Measurements from ENCODE around the gene ANKRD28. TPM values are rescaled to one million over a fixed set of nuclear protein-coding genes. Genes with fewer than 3 reads are reported as not detected.

The ANKRD28 gene
- total and polyA plus RNA-seq, 2 of the 8 experiments (the other 6 are each of a cell fraction or from before 2014, with no cell fraction given), result 39.1 to 61.7 TPM

- no peak for FAIRE-seq
Measured at GRCh38 chr3:15645740-15646501, 151.9 kb downstream of the ANKRD28 start.

More at GRCh38 chr3:15645740-15646501, 151.9 kb downstream of the ANKRD28 start:
- no peak overlapping the region for H3K18ac ChIP-seq (ENCODE audit: extremely low read depth, low read length)
- CTCF ChIA-PET (ENCODE audit: partially characterized antibody), result interaction anchor here (1.0 to 1.1 kb wide), 2 partner anchors 11 to 15 kb away, joined by 3 read pairs; no protein-coding TSS in a partner anchor
- no peak overlapping the region for H2BK5ac ChIP-seq (ENCODE audit: low read depth, low read length)
- no peak overlapping the region for H3K4me3 ChIP-seq (ENCODE audit: extremely low read depth in 1 of 4, insufficient read depth in 2 of 4, low read depth in 3 of 4, low read length in 4 of 4)
- POLR2A ChIA-PET (ENCODE audit: partially characterized antibody), result interaction anchor here (1.6 kb wide), 1 partner anchor 44 kb away, joined by 4 read pairs; the partner anchor contains the start of genes BTD and HACL1
- H2AK5ac ChIP-seq (ENCODE audit: low read depth, low read length), result no peak overlapping the region
- peaks cover 0 to 7% (median 2%) of the 10 kb centered on the region in 4 experiments; a peak in 3 of 8 replicates for H3K36me3 ChIP-seq (ENCODE audit: control insufficient read depth in 2 of 4, insufficient read depth in 4 of 4, low read length in 3 of 4)
- H2BK20ac ChIP-seq (ENCODE audit: low read length), result no peak overlapping the region
- no peaks in the 10 kb centered on the region for H3K23me2 ChIP-seq (ENCODE audit: low read depth, low read length)
- no peak overlapping the region for H2AFZ ChIP-seq (ENCODE audit: low read length)
- TF ChIP-seq FOSL1 (IDR thresholded peaks at IDR 0.05; ENCODE audit: insufficient read depth, low read depth, low read length) (no peak), CEBPB (IDR thresholded peaks at IDR 0.05; ENCODE audit: low read depth, low read length) (no peak), EZH2 (IDR thresholded peaks at IDR 0.05; ENCODE audit: low read depth, low read length, severe bottlenecking) (no peak), NANOG (IDR thresholded peaks at IDR 0.05; ENCODE audit: insufficient read depth, low read depth, low read length, poor library complexity, severe bottlenecking) (no peak), SIX5 (IDR thresholded peaks at IDR 0.05; ENCODE audit: low read depth, low read length) (no peak), TAF1 (IDR thresholded peaks at IDR 0.05; ENCODE audit: low read depth, low read length) (no peak), PHF8 (conservative IDR thresholded peaks at IDR 0.05; ENCODE audit: low read depth, low read length) (no peak), POU5F1 (IDR thresholded peaks at IDR 0.05; ENCODE audit: low read depth, low read length) (no peak), POLR2A (IDR thresholded peaks at IDR 0.05; ENCODE audit: control extremely low read depth in 1 of 2, low read depth in 2 of 2, low read length in 2 of 2) (no peak), SP1 (IDR thresholded peaks at IDR 0.05; ENCODE audit: low read depth, low read length) (no peak), BACH1 (IDR thresholded peaks at IDR 0.05; ENCODE audit: low read length) (no peak), CBX5 (IDR thresholded peaks at IDR 0.05; ENCODE audit: low read depth, low read length) (no peak)
- TF ChIP-seq, protein P1, sequence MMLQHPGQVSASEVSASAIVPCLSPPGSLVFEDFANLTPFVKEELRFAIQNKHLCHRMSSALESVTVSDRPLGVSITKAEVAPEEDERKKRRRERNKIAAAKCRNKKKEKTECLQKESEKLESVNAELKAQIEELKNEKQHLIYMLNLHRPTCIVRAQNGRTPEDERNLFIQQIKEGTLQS (IDR thresholded peaks at IDR 0.05; ENCODE audit: insufficient read depth, low read depth, low read length), result no peak
- no peaks in the 10 kb centered on the region for H3K79me1 ChIP-seq (ENCODE audit: low read depth, low read length)
- no peaks in the 10 kb centered on the region; a peak in 1 of 7 replicates for H3K27me3 ChIP-seq (replicated peaks in 1 of 4; ENCODE audit: control insufficient read depth in 3 of 4, extremely low read depth in 1 of 4, insufficient read depth in 3 of 4, low read length in 3 of 4)
- H2BK12ac ChIP-seq (ENCODE audit: low read depth, low read length), result no peak overlapping the region
- H4K5ac ChIP-seq (ENCODE audit: insufficient read length, low read depth, low read length), result no peak overlapping the region
- H2BK15ac ChIP-seq (ENCODE audit: low read length), result no peak overlapping the region
- H3K4me2 ChIP-seq (ENCODE audit: insufficient read depth in 1 of 2, low read depth in 2 of 2, low read length in 2 of 2), result no peak overlapping the region
- no peak overlapping the region for H4K91ac ChIP-seq (replicated peaks; ENCODE audit: insufficient read length, low read length)
- H4K8ac ChIP-seq (ENCODE audit: extremely low read depth, insufficient read depth, low read length), result no peak overlapping the region
- H3K23ac ChIP-seq (ENCODE audit: insufficient read length), result no peak overlapping the region
- whole genome bisulfite sequencing, 2 experiments (ENCODE audit: extremely low coverage in 1 of 2, insufficient coverage in 1 of 2, insufficient read length in 1 of 2, insufficient replicate concordance in 2 of 2, low coverage in 1 of 2, low lambda C conversion rate in 2 of 2, missing lambda C conversion rate in 1 of 2), result 90% methylated on average over 18 of the region's 18 CpGs; no CpG with 5 or more reads in 1 of the 2 experiments
- no peak overlapping the region for H3K4ac ChIP-seq (replicated peaks; ENCODE audit: insufficient read length, low read depth, low read length)
- H3K14ac ChIP-seq (ENCODE audit: insufficient read length), result no peak overlapping the region
- no peak overlapping the region for H3K56ac ChIP-seq (replicated peaks; ENCODE audit: insufficient read length, low read depth, low read length)
- no peak overlapping the region for H2BK120ac ChIP-seq (replicated peaks; ENCODE audit: low read depth, low read length)
- H4K20me1 ChIP-seq (replicated peaks in 1 of 2; ENCODE audit: control insufficient read depth in 1 of 2, insufficient read depth in 2 of 2, low read length in 2 of 2), result no peaks in the 10 kb centered on the region
- peaks cover 0 to 4% (median 2%) of the 10 kb centered on the region in 4 experiments; a peak in 3 of 7 replicates for H3K4me1 ChIP-seq (replicated peaks in 1 of 4; ENCODE audit: control insufficient read depth in 3 of 4, insufficient read depth in 4 of 4, low read length in 3 of 4)
- DNase-seq (ENCODE audit: low read depth in 1 of 2, low spot score in 2 of 2), result no peak
- H3K79me2 ChIP-seq (ENCODE audit: control insufficient read depth in 1 of 2, insufficient read depth in 2 of 2, low read length in 2 of 2), result no peaks in the 10 kb centered on the region
- no peaks in the 10 kb centered on the region for H3K9me3 ChIP-seq (ENCODE audit: insufficient read depth in 2 of 2, low read depth in 1 of 2, low read length in 1 of 2)
- no peak overlapping the region for H3K27ac ChIP-seq (ENCODE audit: low read depth, low read length)
- no peak overlapping the region for H3K9ac ChIP-seq (replicated peaks in 1 of 4; ENCODE audit: extremely low read depth in 1 of 4, low read depth in 3 of 4, low read length in 3 of 4)
